AG09319 (cell line): ENCODE data around the gene GUK1.
"Not testable (repeated sequence)": the region's sequence is repeated elsewhere in the genome, so short reads cannot be mapped to it uniquely, and the experiment has no call there.

Source experiments
- DNase-seq: peaks from one replicate; pipeline ENCODE4 v3.0.0-alpha.2; 2010; ENCODE audit warnings: low read depth; ENCODE audit errors: extremely low read depth
- TF ChIP-seq, protein P1 (sequence below): IDR thresholded peaks from 2 replicates; pipeline ENCODE4 v1.5.1; 2011; ENCODE audit warnings: low read depth, mild to moderate bottlenecking, inconsistent platforms, low read length, moderate library complexity

GUK1 gene

DNA sequence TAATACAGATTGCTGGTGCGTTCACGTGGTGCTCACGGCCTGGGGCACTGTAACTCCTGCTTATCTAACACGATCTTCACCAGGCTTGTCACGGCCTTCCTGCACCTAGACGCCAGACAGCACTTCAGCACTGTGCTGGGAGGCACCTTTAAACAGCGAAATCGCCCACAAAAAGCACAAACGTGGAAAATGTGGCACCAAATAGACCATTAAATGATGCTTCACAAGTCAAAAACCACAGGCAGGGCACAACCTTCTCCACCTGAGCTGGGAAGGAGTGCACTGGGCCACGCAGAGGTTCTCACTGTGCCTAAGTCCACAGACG is 45.5 kb downstream of the GUK1 start:
- DNase-seq: no peak
- TF ChIP-seq, protein P1, sequence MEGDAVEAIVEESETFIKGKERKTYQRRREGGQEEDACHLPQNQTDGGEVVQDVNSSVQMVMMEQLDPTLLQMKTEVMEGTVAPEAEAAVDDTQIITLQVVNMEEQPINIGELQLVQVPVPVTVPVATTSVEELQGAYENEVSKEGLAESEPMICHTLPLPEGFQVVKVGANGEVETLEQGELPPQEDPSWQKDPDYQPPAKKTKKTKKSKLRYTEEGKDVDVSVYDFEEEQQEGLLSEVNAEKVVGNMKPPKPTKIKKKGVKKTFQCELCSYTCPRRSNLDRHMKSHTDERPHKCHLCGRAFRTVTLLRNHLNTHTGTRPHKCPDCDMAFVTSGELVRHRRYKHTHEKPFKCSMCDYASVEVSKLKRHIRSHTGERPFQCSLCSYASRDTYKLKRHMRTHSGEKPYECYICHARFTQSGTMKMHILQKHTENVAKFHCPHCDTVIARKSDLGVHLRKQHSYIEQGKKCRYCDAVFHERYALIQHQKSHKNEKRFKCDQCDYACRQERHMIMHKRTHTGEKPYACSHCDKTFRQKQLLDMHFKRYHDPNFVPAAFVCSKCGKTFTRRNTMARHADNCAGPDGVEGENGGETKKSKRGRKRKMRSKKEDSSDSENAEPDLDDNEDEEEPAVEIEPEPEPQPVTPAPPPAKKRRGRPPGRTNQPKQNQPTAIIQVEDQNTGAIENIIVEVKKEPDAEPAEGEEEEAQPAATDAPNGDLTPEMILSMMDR: no peak

DNA sequence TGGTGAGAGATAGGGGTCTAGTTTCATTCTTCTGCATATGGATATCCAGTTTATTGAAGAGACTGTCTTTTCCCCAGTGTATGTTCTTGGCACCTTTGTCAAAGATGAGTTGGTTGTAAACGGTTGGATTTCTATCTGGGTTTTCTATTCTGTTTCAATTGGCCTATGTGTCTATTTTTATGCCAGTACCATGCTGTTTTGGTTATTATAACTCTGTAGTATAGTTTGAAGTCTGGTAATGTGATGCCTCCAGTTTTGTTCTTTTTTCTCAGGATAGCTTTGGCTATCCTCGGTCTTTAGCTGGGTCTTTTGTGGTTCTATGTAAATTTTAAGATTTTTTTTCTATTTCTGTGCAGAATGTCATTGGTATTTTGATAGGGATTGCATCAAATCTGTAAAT is 48.2 kb downstream of the GUK1 start:
- not testable (repeated sequence) for DNase-seq

DNA sequence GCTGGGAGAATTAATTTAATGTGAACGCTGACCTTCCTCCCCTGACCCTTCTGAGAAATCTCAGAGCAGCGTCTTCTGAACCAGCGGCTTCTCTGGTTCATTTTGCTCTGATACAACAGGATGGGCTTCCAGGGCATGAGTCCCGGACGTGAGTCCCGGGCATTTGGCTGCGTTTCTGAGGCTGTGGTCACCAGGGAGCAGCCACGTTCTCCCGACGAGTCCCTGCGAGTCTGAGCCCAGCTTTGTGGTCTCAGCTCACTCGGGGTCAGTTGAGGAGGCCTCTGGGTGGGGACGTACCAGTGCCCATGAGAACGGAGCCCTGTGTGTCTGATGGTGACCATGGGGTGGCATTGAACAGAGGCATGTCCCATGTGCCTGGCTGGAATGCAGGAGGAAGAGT is 50.1 kb downstream of the GUK1 start:
- no peak for DNase-seq
- TF ChIP-seq, protein P1: no peak

DNA sequence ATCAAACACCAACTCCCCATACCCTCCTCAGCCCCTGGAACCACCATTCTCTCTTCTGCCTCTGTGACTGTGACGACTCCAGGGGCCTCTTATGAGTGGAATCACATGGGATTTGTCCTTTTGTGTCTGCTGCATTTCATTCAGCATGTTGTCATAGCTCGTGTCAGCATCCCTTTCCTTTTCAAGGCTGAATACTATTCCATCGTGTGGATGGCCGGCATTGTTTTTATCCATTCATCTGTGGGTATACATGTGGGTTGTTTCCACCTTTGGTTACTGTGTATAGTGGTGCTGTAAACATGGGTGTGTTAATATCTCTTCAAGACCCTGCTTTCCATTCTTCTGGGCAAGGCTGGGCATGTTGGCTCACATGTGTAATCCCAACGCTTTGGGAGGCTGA is 50.7 kb downstream of the GUK1 start:
- TF ChIP-seq, protein P1: no peak
- DNase-seq: no peak

DNA sequence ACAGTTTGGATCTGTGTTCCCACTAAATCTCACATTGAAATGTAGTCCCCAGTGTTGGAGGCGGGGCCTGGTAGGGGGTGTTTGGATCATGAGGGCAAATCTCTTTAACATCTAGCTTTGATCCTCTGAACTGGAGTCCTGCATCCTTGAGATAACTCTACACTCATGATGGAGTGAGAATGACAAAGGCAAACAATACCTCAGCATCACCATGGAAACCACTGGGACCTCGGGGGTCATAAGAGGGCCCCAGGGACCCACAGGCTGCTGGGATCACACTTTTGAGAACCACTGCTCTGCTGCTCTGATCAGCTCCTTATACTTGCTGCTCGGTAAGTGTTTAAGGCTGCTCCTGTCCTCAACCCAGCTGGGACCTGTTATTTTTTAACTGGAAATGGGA is 54.4 kb downstream of the GUK1 start:
- TF ChIP-seq, protein P1: no peak
- DNase-seq: no peak

DNA sequence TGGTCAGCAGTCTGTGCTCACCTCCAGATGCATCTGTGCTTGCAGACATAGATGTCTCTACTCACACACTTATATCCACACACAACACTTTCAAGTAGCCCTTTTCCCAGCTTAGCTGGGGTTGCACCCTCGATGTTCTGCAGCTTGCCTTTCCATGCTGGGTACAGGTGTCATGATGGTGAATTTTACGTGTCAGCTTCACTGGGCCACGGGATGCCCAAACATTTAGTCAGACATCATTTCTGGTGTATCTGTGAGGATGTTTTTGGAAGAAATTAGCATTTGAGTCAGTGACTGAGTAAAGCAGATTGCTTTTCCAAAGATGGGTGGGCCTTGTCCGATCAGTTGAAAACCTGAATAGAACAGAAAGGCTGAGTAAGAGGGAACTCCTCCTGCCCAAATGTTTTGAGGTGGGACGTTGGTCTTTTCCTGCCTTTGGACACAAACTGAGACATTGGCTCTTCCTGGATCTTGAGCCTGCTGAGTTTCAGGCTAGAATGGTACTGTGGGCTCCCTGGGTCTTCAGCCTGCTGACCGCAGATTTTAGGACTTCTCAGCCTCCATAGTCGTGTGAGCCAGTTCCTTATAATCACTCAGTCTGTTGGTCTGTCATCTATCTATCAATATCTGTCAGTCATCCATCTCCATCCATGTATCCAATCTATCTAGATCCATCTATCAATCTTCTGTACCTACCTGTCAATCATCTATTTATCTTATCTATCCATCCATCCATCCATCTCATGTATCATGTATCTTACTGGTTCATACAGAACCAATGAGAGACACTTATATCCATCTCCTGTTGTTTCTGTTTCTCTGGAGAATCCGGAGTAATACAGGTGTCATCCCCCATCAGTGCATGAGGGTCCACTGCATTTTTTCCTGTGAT is 55.1 kb downstream of the GUK1 start:
- TF ChIP-seq, protein P1: no peak
- no peak for DNase-seq

DNA sequence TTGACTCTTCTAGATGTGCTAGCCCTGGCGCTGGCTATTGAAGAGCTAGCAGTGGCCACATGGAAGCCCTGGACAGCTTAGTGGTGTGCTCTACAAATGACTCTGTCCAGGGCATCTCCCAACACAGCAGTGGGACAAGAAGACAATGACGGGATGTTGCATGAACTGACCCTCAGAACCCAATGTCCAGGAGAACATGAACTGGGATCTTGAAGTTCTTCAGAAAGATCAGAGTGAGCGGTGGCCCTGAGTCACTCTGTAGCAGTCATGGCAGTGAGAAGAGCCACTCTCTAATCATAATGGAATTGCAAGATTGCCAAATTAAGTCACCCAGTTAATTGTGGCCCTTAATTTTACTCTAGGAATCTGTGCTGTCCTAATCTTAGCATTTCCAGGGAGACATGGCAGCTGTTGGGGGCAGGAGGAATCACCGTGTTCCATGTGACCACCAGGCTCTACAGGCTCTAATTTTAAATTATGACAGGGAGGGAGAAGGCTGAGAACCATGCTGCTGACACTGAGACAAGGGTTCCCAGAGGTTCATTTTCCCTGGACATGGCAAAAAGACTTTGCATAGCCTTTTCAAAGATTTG is 57.6 kb downstream of the GUK1 start:
- TF ChIP-seq, protein P1: no peak
- DNase-seq: no peak
